GM11168 (cell line): ENCODE measurements around the gene ARHGAP15.

Source experiments
- in situ Hi-C: fragments of 300-500 bp; cut with MboI; formaldehyde crosslinking; loops from one replicate; pipeline ENCODE4 v1.12.0; 2022; ENCODE audit warnings: low sequenced_read_pairs; ENCODE audit not compliant: unreplicated experiment

ARHGAP15 gene

GRCh38 chr2:143473216-143473615 lies 344.0 kb downstream of the ARHGAP15 start:
- in situ Hi-C loops: no loop called here

- in situ Hi-C loops: no loop called here
Observed at GRCh38 chr2:143473820-143474219, 344.6 kb downstream of the ARHGAP15 start.

GRCh38 chr2:143474586-143474985 lies 345.4 kb downstream of the ARHGAP15 start:
- in situ Hi-C loops: no loop called here

- in situ Hi-C loops: no loop called here
Observed at GRCh38 chr2:143475041-143475776, 346.0 kb downstream of the ARHGAP15 start.

GRCh38 chr2:143476336-143477087 lies 347.3 kb downstream of the ARHGAP15 start:
- in situ Hi-C loops: no loop called here

- in situ Hi-C loops: no loop called here
Observed at GRCh38 chr2:143477714-143478443, 348.7 kb downstream of the ARHGAP15 start.

- in situ Hi-C loops: no loop called here
Observed at GRCh38 chr2:143480086-143480485, 350.9 kb downstream of the ARHGAP15 start.

GRCh38 chr2:143480601-143481236 lies 351.5 kb downstream of the ARHGAP15 start:
- in situ Hi-C loops: no loop called here

GRCh38 chr2:143481237-143481623 lies 352.0 kb downstream of the ARHGAP15 start:
- in situ Hi-C loops: no loop called here

GRCh38 chr2:143481733-143482132 lies 352.5 kb downstream of the ARHGAP15 start:
- in situ Hi-C loops: no loop called here

- in situ Hi-C loops: no loop called here
Observed at GRCh38 chr2:143482316-143482715, 353.1 kb downstream of the ARHGAP15 start.

- in situ Hi-C loops: no loop called here
Observed at GRCh38 chr2:143482771-143483170, 353.6 kb downstream of the ARHGAP15 start.

GRCh38 chr2:143486976-143487375 lies 357.8 kb downstream of the ARHGAP15 start:
- in situ Hi-C loops: no loop called here

- in situ Hi-C loops: no loop called here
Observed at GRCh38 chr2:143489145-143489544, 359.9 kb downstream of the ARHGAP15 start.

- in situ Hi-C loops: no loop called here
Observed at GRCh38 chr2:143491131-143491530, 361.9 kb downstream of the ARHGAP15 start.

GRCh38 chr2:143493339-143493738 lies 364.1 kb downstream of the ARHGAP15 start:
- in situ Hi-C loops: no loop called here

GRCh38 chr2:143497726-143498125 lies 368.5 kb downstream of the ARHGAP15 start:
- in situ Hi-C loops: no loop called here

- in situ Hi-C loops: no loop called here
Observed at GRCh38 chr2:143498496-143498895, 369.3 kb downstream of the ARHGAP15 start.

- in situ Hi-C loops: no loop called here
Observed at GRCh38 chr2:143499061-143499460, 369.8 kb downstream of the ARHGAP15 start.

- in situ Hi-C loops: no loop called here
Observed at GRCh38 chr2:143501106-143501676, 372.0 kb downstream of the ARHGAP15 start.
